Fibroblast of the aortic adventitia (primary cell): ENCODE measurements around the gene MUC4. TPM values are rescaled to one million over a fixed set of nuclear protein-coding genes. Genes with fewer than 3 reads are reported as not detected.

Experiments
- DNase-seq: peaks from one replicate; pipeline ENCODE4 v3.0.0-alpha.2; 2010; ENCODE audit warnings: low read depth
- H3K4me3 ChIP-seq: 2 replicates; pipeline ENCODE4 v1.5.1; 2011; ENCODE audit warnings: low read depth, mild to moderate bottlenecking, control low read depth, low read length, moderate library complexity
- total RNA-seq: library from RNA; depleted of rRNA; stranded (reverse); fragments of >200 nt; gene quantifications from 2 replicates; pipeline ENCODE4 v1.2.3, GENCODE V29; 2012; ENCODE audit warnings: low replicate concordance
- TF ChIP-seq, protein P1 (sequence below): IDR thresholded peaks from 2 replicates; pipeline ENCODE4 v1.5.1; 2011; ENCODE audit warnings: mild to moderate bottlenecking, low read length, control low read depth, inconsistent platforms; ENCODE audit not compliant: insufficient read depth

The MUC4 gene
- total RNA-seq, 1 donor, result not detected

- TF ChIP-seq, protein P1, sequence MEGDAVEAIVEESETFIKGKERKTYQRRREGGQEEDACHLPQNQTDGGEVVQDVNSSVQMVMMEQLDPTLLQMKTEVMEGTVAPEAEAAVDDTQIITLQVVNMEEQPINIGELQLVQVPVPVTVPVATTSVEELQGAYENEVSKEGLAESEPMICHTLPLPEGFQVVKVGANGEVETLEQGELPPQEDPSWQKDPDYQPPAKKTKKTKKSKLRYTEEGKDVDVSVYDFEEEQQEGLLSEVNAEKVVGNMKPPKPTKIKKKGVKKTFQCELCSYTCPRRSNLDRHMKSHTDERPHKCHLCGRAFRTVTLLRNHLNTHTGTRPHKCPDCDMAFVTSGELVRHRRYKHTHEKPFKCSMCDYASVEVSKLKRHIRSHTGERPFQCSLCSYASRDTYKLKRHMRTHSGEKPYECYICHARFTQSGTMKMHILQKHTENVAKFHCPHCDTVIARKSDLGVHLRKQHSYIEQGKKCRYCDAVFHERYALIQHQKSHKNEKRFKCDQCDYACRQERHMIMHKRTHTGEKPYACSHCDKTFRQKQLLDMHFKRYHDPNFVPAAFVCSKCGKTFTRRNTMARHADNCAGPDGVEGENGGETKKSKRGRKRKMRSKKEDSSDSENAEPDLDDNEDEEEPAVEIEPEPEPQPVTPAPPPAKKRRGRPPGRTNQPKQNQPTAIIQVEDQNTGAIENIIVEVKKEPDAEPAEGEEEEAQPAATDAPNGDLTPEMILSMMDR, result no peak
- no peak for DNase-seq
- H3K4me3 ChIP-seq, result no peak overlapping the region
Measured at GRCh38 chr3:195855471-195856409, 44.0 kb upstream of the MUC4 start.

- no peak for DNase-seq
- TF ChIP-seq, protein P1, result no peak
- no peak overlapping the region for H3K4me3 ChIP-seq
Measured at GRCh38 chr3:195854628-195855294, 43.0 kb upstream of the MUC4 start.

DNA sequence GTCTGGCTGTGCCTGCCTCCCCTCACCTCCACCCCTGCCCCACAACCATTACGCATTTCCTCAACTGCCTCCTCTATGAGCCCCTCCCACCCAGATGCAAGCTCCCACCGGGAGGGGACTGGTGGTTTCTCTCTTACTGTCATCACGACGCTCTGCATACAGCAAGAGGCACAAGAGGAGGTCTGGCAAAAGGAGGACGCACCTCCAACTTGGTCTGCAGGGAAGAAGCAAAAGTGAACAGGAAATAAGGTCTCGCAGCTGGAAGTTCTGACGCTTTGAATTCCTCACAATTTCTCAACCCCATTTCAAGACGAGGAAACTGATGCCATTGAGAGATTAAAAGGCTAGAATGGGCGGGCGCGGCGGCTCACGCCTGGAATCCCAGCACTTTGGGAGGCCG lies 42.3 kb upstream of the MUC4 start:
- TF ChIP-seq, protein P1, result no peak
- no peak overlapping the region for H3K4me3 ChIP-seq
- DNase-seq, result no peak

DNA sequence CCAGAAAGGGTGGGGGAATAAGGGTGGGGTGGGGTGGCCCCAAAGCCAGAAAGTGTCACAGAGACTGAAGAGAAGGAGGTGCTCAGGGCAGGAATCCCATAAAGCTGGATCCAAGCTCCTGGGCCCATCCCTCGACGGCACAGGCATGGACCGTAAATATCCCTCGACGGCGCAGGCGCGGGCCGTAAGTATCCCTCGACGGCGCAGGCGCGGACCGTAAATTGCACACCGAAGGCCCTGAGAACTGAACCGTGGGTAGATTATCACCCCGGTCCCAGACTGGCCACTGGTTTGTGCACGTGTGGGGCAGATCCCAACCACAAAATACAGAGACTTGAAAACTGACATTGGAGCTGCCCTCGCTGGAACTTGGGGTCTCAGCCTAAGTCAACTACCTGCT lies 41.3 kb upstream of the MUC4 start:
- DNase-seq, result no peak
- H3K4me3 ChIP-seq, result no peak overlapping the region
- TF ChIP-seq, protein P1, result no peak

DNA sequence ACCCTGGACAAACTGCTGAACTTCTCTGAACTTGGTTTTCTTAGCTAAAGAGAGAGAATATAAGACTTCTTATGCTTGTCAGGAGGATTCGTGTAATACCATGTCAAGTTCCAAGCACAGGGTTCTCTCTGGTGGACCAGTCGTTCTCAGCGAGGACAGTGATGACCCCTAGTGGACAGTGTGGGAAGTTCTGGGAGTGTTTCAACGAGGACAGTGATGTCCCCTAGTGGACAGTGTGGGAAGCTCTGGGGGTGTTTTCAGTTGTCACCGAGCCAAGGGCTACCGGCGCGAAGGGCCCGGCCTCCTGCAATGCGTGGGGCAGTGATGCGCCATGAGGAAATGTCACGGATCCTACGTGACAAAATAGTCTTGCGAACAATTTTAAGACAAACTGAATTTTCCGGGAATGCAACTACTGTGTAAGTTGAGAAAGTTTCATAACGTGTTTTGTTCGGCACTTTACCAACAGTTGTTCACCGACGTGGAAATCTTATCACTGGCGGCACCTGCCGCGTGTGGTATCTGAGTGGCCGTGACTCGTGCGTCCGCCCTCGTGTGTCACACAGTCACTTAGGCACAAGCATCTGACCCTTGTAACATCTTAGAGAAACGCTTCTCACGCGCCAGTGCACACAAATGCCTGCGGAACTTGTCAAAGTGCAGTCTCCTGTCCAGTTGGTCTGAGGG lies 39.3 kb upstream of the MUC4 start:
- peak overlapping the region; percentile 35 for H3K4me3 ChIP-seq
- peak; percentile 94 for DNase-seq
- TF ChIP-seq, protein P1, result peak; percentile 100

DNA sequence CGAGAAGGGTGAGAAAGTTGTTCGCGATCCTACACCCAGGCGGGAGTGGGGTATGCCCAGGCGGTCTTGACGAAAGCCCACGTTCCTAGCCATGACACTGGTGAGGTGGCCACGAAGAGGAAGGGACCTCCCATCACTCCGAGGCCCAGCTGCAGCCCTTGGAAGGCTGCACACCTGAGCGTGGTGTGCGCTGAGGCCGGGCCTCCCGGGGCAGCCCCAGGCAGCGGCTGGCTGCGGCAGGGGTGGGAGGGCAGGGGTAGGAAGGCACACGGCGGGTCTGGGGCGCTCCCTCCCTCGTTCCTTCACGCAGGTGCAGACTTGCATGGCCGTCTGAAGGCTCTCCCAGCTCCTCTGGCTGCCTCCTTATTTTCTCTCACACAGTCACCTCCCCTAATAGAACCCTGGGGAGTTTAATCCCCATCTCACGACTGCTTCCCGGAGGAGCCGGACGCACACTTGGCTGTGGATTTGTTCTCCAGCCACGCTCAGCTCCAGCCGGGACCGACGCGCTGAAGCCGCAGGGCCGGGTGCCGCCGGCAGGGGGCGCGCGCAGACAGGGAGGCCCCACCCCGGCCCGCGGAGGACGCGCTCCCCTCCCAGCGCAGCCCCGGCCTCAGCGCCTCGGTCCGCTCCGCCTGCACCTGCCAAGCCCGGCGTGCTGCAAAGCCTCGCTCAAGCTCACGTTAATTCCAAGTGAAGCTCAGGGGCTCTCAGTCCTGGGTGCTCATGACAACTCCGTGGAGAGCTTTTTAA lies 37.8 kb upstream of the MUC4 start:
- H3K4me3 ChIP-seq, result no peak overlapping the region
- no peak for DNase-seq
- TF ChIP-seq, protein P1, result no peak
